IPS DF 6.9 (cell line): ENCODE results near the gene PDS5B.

Experiments used
- DNase-seq: peaks from one replicate; pipeline ENCODE4 v3.0.0-alpha.2; 2013; ENCODE audit warnings: low read depth, low spot score
- H3K27ac ChIP-seq: one replicate; pipeline ENCODE4 v1.5.1; 2013; ENCODE audit warnings: low read length, control low read depth
- H3K27me3 ChIP-seq: 2 replicates; pipeline ENCODE4 v1.6.1; 2013; ENCODE audit warnings: mild to moderate bottlenecking, low read length; ENCODE audit not compliant: control insufficient read depth, insufficient read depth
- H3K36me3 ChIP-seq: 2 replicates; pipeline ENCODE4 v1.6.1; 2013; ENCODE audit warnings: low read length; ENCODE audit not compliant: control insufficient read depth, insufficient read depth
- H3K4me1 ChIP-seq: 2 replicates; pipeline ENCODE4 v1.6.1; 2013; ENCODE audit warnings: low read length; ENCODE audit not compliant: control insufficient read depth, insufficient read depth
- H3K4me3 ChIP-seq: 2 replicates; pipeline ENCODE4 v1.5.1; 2013; ENCODE audit warnings: mild to moderate bottlenecking, low read length
- H3K9me3 ChIP-seq: 2 replicates; pipeline ENCODE4 v1.6.1; 2013; ENCODE audit warnings: low read length, inconsistent platforms; ENCODE audit not compliant: control insufficient read depth, insufficient read depth
- WGBS: extraction: QIAGEN DNeasy Blood & Tissue Kit; methylation state at CpG from one replicate; pipeline ENCODE4 v1.1.7; 2013; ENCODE audit warnings: mixed read lengths, missing lambda C conversion rate; ENCODE audit not compliant: insufficient read length, insufficient coverage; 5-methylcytosine and 5-hydroxymethylcytosine counted together

PDS5B gene, protein sequence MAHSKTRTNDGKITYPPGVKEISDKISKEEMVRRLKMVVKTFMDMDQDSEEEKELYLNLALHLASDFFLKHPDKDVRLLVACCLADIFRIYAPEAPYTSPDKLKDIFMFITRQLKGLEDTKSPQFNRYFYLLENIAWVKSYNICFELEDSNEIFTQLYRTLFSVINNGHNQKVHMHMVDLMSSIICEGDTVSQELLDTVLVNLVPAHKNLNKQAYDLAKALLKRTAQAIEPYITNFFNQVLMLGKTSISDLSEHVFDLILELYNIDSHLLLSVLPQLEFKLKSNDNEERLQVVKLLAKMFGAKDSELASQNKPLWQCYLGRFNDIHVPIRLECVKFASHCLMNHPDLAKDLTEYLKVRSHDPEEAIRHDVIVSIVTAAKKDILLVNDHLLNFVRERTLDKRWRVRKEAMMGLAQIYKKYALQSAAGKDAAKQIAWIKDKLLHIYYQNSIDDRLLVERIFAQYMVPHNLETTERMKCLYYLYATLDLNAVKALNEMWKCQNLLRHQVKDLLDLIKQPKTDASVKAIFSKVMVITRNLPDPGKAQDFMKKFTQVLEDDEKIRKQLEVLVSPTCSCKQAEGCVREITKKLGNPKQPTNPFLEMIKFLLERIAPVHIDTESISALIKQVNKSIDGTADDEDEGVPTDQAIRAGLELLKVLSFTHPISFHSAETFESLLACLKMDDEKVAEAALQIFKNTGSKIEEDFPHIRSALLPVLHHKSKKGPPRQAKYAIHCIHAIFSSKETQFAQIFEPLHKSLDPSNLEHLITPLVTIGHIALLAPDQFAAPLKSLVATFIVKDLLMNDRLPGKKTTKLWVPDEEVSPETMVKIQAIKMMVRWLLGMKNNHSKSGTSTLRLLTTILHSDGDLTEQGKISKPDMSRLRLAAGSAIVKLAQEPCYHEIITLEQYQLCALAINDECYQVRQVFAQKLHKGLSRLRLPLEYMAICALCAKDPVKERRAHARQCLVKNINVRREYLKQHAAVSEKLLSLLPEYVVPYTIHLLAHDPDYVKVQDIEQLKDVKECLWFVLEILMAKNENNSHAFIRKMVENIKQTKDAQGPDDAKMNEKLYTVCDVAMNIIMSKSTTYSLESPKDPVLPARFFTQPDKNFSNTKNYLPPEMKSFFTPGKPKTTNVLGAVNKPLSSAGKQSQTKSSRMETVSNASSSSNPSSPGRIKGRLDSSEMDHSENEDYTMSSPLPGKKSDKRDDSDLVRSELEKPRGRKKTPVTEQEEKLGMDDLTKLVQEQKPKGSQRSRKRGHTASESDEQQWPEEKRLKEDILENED (N-terminal part only)

DNA sequence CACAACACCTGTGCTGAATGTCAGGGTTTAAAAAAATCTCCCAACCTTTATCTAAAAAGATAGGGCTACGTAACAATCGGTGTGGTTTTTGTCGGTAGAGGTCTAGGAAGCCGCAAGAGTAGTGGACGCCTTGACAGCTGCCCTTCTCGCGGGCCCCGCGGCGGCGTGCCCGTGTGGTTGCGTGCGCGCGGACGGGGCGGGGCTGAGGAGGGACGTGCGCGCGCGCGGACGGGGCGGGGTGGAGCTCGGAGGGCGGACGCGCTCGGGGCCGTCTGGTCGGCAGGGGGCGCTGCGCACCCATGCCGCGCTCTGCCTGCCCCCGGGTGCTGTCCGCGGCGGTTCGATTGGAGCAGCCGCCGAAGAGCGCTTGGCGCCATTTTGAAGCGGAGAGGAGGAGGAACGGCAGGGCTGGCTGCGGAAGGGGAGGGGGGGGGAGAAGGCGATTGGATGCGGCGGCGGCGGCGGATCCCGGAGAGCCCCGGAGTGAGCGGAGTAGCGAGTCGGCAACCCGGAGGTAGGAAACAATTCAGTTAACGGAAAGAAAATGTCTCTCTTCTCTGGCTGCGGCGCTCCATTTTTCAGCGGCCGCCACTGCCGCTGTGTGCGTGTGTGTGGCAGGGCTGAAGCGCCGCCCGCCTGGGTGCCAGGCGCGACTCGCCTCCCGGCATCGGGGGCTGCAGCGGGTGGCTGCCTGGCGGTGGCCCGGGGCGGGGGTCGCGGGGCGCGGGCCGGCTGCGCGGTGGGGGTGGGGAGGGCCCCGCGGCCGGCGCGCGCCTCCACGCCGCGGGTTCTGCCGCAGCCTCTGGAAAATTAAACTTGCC, at the start of gene PDS5B:
Gene PDS5B, plus strand, starts transcription at position 373 of the 821 bp plus-strand sequence. CDS start 62,321 bp downstream, outside the sequence.
- WGBS, result no CpG with 5 or more reads among the region's 97 CpGs
- no peak within 1 kb of the TSS for H3K27ac ChIP-seq
- no peaks in the 10 kb centered on the region for H3K27me3 ChIP-seq
- no peaks in the 10 kb centered on the region for H3K9me3 ChIP-seq
- H3K4me3 ChIP-seq, result peak within 1 kb of the TSS; percentile 92
- no peaks in the 10 kb centered on the region for H3K4me1 ChIP-seq
- H3K36me3 ChIP-seq, result no peaks in the 10 kb centered on the region
- peak; percentile 48 for DNase-seq

DNA sequence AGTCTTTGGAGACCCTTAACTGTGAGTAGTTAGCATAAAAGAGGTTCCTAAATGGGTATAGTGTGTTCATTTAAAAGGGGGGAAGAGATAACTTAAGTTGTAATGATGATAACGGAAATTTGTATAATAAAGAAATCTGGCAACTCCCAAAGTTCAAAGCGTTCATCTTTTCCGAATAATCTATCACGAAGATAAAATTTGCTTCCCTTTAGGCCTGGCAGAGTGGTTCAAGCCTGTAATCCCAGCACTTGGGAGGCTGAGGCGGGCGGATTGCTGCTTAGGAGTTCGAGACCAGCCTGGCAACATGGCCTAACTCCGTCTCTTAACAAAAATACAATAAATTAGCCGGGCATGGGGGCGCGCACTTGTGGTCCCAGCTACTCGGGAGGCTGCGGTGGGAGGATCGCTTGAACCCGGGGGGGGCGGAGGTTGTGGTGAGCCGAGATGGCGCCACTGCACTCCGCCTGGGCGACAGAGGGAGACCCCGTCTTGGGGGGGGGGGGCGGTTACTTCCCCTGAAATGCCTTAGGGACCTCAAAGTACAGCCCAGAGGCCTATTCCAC, 48.6 kb upstream of the PDS5B start:
- DNase-seq, result no peak
- Histone ChIP-seq H3K36me3 (no peaks in the 10 kb centered on the region; the same call in 1 of the 2 replicates), H3K27me3 (no peaks in the 10 kb centered on the region), H3K9me3 (no peaks in the 10 kb centered on the region), H3K4me3 (peak overlapping the region; percentile 97; the same call in 1 of the 2 replicates), H3K27ac (no peak overlapping the region), H3K4me1 (no peaks in the 10 kb centered on the region)
- WGBS, result 100% methylated on average over 1 of the region's 22 CpGs

DNA sequence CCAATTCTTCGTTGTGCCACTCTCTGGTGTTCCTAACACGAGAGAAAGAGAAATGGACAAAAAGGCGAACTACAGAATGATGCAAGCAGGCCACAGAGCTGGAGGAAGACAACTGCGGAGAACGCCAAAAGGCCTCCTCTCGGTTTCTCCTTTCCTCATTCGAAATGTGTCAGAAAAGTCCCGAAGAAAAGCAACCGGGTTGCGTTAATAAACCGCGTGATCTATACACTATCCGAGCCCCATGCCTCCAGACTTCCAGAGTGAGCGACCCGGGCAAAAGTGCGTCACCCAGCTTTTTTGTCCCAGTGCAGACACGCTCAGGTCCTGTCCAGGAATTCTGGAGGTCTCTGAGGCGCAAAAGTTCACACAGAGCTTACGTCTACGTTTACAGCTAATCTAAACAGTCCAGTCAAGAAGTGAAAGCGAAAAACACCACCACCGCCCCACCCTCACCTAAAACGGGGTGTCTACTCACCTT, 48.1 kb upstream of the PDS5B start:
- H3K9me3 ChIP-seq, result no peaks in the 10 kb centered on the region
- no peaks in the 10 kb centered on the region; the same call in 1 of the 2 replicates for H3K36me3 ChIP-seq
- H3K27ac ChIP-seq, result no peak overlapping the region
- DNase-seq, result no peak
- H3K4me3 ChIP-seq, result peak overlapping the region; percentile 97
- WGBS, result no CpG with 5 or more reads among the region's 23 CpGs
- H3K27me3 ChIP-seq, result no peaks in the 10 kb centered on the region
- H3K4me1 ChIP-seq, result no peaks in the 10 kb centered on the region

DNA sequence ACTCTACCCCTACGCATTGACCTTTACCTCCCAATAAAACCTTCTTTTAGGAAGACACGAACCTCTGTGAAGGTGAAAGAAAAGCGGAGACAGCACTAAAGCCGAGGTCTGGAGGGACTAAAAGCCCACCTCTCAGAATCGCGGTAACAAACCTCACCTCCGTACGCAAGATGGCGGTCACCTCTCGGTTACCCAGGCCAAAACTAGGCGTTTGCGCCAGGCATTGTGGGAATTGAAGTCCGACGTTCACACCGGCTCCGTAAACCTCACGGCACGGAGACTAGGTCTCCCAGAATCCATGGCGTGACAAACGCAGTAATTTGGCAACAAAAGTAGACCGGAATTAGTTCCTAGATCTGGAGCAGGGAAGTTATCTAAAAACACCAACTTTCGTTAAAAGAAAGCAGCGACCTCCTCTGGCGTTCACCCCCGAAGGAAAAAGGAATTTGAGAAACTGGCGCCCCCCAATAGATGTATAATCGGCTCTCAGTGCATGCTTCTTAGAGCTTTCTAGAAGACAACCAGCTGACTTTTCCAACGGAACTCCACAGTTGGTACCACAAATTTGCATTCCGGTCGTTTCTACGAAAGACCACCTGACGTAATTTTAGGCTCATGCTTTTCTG, 47.5 kb upstream of the PDS5B start, which contains the start of gene N4BP2L2:
Gene N4BP2L2, minus strand, starts transcription at position 175 of the 626 bp plus-strand sequence. CDS start 1,768 bp downstream, outside the sequence.
- Histone ChIP-seq H3K27ac (no peak within 1 kb of the TSS), H3K4me3 (peak within 1 kb of the TSS; percentile 97), H3K9me3 (no peaks in the 10 kb centered on the region), H3K27me3 (no peaks in the 10 kb centered on the region), H3K4me1 (no peaks in the 10 kb centered on the region), H3K36me3 (no peaks in the 10 kb centered on the region)
- peak; percentile 97 for DNase-seq
- no CpG with 5 or more reads among the region's 32 CpGs for WGBS

DNA sequence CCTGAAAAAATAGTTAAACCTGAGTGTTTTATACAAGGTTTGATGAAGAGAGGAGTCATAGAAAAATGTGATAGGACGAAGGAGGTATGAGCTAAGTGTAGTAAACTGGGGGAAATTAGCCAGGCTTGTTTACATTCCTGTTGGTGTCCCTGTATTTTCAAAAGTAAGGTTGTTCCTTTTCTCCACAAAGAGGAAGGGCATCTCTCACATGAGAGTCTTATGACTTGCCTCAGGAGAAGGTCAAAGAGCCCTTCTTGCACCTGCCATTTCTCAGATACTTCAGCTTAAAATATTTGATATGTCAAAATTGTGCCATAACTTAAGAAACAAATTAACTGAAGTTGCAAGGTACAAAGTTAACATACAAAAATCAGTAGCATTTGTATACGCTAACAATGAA, 44.0 kb upstream of the PDS5B start:
- Histone ChIP-seq H3K36me3 (no peaks in the 10 kb centered on the region), H3K4me3 (no peak overlapping the region), H3K9me3 (no peaks in the 10 kb centered on the region), H3K27me3 (no peaks in the 10 kb centered on the region), H3K27ac (no peak overlapping the region), H3K4me1 (no peaks in the 10 kb centered on the region)
- no CpG with 5 or more reads among the region's 2 CpGs for WGBS
- DNase-seq, result no peak

DNA sequence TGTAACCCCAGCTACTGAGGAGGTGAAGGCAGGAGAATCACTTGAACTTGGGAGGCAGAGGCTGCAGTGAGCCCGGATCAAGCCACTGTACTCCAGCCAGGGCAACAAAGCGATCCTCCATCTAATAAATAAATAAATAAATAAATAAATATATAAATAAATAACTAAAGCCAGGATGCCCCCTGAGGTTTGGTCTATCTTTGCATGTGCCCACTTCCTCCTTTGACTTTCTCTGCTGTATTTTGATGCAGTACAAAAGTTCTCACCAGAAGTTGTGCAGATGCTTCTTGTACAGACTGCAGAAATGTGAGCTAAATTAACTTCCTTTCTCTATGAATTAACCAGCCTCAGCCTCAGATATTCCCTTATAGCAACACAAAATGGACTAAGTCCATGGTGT, 41.2 kb upstream of the PDS5B start:
- no peak for DNase-seq
- no CpG with 5 or more reads among the region's 2 CpGs for WGBS
- no peaks in the 10 kb centered on the region for H3K27me3 ChIP-seq
- no peaks in the 10 kb centered on the region for H3K36me3 ChIP-seq
- no peak overlapping the region for H3K4me3 ChIP-seq
- no peak overlapping the region for H3K27ac ChIP-seq
- H3K4me1 ChIP-seq, result no peaks in the 10 kb centered on the region
- no peaks in the 10 kb centered on the region for H3K9me3 ChIP-seq

DNA sequence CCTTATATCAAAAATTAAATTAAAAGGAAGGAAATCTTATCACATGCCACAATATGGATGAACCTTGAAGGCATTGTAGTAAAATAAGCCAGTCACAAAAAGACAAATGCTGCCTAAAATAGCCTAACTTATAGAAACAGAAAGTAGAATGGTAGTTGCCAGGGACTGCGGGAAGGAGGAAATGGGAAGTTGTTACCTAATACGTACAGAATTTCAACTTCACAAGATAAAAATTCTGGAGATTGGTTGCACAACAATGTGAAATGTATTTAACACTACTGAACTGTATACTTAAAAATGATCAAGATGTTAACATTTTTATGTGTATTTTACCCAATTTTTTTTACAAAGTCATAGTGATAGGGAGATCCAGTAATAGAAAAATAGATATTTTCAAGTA, 37.4 kb upstream of the PDS5B start:
- H3K27ac ChIP-seq, result no peak overlapping the region
- no peaks in the 10 kb centered on the region for H3K4me1 ChIP-seq
- no peak for DNase-seq
- no peak overlapping the region for H3K4me3 ChIP-seq
- no peaks in the 10 kb centered on the region for H3K27me3 ChIP-seq
- no CpG with 5 or more reads among the region's 2 CpGs for WGBS
- H3K9me3 ChIP-seq, result no peaks in the 10 kb centered on the region
- no peaks in the 10 kb centered on the region for H3K36me3 ChIP-seq

DNA sequence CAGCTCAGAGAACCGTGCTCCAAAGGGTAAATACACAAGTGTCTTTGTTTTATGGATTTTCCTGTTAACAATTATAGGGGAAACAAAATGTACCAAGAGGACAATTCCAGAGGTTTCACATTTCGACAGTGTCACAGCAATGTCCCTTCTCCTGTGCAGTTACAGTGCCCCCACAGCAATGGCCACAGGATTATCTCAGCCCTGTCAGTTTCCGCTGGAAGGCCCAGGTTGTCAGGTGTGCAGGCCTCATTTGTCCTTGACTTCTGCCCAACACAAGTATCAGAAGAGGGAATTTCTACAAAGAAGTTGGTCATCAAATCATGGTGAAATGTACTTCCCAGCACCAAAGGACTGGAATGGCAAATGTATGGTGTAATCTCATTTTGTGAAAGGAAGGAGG, 36.5 kb upstream of the PDS5B start:
- Histone ChIP-seq H3K9me3 (no peaks in the 10 kb centered on the region), H3K27me3 (no peaks in the 10 kb centered on the region), H3K27ac (no peak overlapping the region), H3K4me3 (no peak overlapping the region), H3K4me1 (no peaks in the 10 kb centered on the region), H3K36me3 (no peaks in the 10 kb centered on the region)
- no CpG with 5 or more reads among the region's 3 CpGs for whole genome bisulfite sequencing
- no peak for DNase-seq

DNA sequence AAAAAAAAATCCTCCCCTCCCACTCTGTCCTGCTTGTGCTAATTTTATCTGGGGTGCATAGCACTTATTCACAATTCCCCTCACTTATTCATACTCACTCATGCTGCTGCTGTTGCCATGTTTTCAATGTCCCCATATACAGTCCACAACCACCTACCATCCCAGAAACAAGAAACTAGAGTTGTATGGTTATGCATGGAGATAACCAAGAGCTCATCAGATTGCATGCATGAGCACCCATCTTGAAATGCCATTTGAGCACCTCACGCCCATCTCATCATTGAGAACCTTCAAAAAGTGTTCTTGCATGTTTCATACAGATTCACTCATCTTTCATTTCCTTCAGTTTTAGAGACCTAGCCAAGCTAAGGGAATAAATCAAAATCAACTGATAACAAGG, 32.5 kb upstream of the PDS5B start:
- Histone ChIP-seq H3K27me3 (no peaks in the 10 kb centered on the region), H3K27ac (no peak overlapping the region), H3K4me1 (no peaks in the 10 kb centered on the region), H3K36me3 (no peaks in the 10 kb centered on the region), H3K9me3 (no peaks in the 10 kb centered on the region), H3K4me3 (no peak overlapping the region)
- no peak for DNase-seq
- WGBS, result no CpG with 5 or more reads among the region's 1 CpG
